Fibroblast of skin of scalp (primary cell): ENCODE results near the gene CMTM5.
A peak's percentile ranks its signal among the peaks of the same experiment; 100 is the strongest.
"Not testable (repeated sequence)": the region's sequence is repeated elsewhere in the genome, so short reads cannot be mapped to it uniquely, and the experiment has no call there.

Experiments used
- DNase-seq: peaks from one replicate; pipeline ENCODE4 v3.0.0-alpha.2; 2013

Gene CMTM5

DNA sequence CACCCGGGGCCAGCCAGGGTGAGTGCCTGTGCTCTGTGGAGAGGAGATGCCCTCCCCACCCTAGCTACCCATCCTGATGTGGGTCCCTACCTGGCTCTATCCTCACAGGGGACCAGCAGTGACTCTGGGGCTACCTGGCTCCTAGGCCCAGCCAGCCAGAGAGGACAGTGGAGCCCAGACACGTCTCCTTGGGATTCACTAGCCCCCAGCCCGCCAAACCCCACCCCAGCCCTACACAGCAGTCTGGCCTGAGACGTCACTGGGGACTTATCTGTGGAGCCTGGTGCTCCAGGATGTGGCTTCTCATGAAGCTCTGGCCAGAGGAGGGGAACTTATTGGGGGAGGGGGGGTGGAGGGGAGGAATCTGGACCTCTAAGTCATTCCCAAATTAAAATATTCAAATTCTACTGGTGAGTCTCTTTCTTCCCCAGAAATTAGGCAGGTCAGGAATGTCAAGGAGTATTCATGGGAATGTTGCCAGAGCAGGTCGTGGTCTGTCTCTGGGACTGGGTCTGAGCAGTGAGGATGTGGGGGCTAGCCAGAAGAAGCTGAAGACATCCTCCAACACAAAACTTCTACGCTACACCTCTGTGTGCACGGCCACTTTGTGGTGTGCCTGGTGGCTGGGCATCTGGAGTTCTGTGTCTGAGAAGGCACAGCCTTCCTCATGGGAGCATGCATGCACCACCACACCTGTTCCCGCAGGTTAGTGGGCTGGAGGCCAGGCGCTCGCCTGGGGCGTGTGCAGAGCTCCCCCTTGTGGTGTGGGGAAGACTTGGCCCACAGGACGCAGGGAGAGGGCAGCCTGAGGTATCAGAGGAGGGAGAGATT is 2.7 kb downstream of the CMTM5 start:
- peak; percentile 30 for DNase-seq

GRCh38 chr14:23380197-23380914 is 3.5 kb downstream of the CMTM5 start:
- no peak for DNase-seq

GRCh38 chr14:23380976-23381375 is 4.1 kb downstream of the CMTM5 start:
- no peak for DNase-seq

GRCh38 chr14:23381871-23382270 is 5.0 kb downstream of the CMTM5 start:
- no peak for DNase-seq

DNA sequence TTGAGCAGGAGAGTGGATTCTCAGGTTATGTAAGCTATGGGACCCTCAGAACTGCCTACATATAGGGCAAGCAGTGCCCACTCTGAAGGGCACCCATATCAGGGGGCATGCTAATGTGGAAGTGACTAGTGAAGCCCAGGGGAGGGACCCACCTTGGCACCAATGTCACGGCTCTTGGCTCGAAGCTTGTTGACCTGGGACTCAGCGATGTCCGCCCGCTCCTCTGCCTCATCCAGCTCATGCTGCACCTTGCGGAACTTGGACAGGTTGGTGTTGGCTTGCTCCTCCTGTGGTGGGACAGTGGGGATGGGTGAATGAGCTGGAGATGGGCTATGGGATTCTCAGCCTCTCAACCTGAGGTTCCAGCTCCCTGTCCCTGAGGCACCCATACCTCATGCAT is 5.4 kb downstream of the CMTM5 start:
- DNase-seq: no peak

GRCh38 chr14:23382731-23383440 is 6.0 kb downstream of the CMTM5 start:
- no peak for DNase-seq

DNA sequence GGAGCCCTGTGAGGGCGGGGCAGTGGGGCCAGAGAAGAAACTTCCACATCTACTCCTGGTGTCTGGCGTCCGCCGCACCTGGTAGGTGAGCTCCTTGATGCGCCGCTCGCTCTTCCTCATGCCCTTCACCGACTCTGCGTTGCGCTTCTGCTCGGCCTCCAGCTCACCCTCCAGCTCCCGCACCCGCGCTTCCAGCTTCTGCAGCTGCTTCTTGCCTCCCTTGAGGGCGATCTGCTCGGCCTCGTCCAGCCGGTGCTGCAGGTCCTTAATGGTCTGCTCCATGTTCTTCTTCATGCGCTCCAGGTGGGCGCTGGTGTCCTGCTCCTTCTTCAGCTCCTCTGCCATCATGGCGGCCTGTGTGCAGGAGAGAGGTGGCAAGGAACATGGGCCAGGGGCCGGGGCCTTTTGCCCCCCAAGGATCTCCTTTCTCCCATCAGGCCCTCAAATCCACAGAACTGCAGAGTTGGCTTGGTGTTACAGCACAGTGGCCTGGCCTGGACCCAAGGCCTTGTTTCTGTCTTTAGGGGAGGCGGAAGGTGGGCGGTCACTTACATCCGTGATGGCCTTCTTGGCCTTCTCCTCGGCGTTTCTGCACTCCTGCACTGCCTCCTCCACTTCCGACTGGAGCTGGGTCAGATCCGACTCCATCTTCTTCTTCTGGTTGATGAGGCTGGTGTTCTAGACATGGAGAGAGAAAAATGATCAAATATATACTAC is 7.7 kb downstream of the CMTM5 start:
- no peak for DNase-seq

DNA sequence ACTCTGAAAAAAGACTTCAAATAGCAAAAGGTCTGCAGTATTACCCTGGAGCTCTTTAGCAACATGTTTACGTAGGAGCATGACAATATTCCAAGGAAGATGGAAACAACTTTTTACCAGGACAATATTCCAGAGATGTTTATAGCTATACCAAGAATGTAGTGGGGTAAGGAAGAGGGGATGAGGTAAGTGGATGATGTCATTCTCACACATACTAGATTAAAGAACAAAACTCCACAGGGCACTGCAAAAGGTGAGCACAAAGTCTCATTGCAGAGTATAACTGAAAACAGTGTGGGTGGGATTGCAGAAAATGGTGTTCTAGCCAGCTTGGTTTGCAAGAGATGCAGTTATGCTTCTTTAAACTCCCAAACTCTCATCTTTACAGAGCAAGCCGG is 8.4 kb downstream of the CMTM5 start:
- no peak for DNase-seq

GRCh38 chr14:23385642-23386265 is 8.9 kb downstream of the CMTM5 start:
- DNase-seq: no peak

DNA sequence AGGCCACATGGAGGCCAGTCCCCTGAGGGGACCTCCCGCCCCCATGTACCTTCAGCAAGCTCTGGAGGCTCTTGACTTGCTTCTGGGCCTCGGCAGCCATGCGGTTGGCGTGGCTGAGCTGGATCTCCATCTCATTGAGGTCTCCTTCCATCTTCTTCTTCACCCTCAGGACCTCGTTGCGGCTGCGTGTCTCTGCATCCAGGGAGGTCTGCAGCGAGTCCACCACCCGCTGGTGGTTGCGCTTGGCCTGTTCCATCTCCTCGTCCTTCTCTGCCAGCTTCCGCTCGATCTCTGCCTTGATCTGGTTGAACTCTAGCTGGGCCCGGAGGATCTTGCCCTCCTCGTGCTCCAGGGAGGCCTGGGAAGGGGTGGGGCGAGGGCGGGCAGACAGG is 9.4 kb downstream of the CMTM5 start:
- not testable (repeated sequence) for DNase-seq

DNA sequence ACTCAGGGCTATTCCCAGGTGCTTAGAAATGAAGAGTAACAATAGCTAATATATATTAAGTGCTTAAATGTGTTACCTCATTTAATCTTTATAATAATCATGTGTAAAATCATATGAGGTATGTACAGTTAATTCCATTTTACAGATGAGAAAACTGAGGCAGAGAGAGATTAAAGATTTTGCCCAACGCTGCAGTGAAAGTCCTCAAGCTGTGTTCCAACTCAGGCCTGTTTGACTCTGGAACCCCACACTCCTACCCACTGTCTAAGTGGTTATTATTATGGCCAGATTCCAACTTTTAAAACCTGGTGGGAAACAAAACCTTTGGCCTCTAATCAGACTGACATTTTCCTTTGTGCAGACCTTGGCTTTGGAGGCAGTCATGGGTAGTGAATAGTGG is 10.2 kb downstream of the CMTM5 start:
- DNase-seq: no peak

DNA sequence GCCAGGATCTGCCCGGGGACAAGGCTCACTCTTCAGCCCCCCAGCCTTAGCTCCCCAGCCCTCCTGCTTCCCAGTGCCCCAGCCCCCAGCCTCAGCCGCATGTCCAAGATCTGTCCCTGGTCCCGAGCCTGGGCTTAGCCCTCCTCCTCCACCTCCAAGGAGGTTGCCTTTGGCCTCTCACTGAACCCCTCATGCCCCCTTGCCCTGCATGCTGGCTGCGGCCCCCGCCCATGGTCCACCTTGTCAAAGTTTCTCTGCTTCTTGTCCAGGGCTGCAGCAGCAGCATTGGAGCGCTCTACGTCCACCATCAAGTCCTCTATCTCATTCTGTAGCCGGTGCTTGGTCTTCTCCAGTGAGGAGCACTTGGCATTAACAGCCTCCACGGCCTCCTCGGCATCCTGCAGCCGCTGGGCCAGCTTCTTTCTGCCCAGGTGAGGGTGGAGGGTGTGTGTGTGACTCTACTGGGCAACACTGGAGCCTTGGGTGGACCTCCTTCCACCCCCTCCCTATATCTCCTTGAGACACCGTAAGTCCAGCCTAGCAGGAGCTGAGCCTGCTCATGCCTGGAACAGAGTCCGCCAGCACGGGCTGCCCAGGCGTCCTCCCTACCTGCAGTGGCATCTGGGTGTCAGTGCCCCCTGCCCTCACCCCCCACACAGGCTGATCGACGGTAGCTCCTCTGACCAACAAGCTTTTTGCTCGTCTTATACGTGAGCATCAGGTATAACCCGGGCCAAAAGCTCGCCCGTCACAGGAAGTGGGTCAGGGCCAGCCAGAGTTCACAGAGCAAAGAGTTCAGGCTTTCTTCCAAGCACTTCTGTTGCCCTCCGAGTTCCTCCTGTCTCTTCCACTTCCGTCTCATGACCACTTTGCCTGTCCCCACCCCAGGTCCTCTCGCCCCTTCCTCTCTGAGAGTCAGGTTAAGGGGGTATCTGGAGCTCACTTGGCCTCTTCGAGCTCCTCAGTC is 11.4 kb downstream of the CMTM5 start:
- no peak for DNase-seq

GRCh38 chr14:23388996-23389395 is 12.2 kb downstream of the CMTM5 start:
- DNase-seq: no peak

DNA sequence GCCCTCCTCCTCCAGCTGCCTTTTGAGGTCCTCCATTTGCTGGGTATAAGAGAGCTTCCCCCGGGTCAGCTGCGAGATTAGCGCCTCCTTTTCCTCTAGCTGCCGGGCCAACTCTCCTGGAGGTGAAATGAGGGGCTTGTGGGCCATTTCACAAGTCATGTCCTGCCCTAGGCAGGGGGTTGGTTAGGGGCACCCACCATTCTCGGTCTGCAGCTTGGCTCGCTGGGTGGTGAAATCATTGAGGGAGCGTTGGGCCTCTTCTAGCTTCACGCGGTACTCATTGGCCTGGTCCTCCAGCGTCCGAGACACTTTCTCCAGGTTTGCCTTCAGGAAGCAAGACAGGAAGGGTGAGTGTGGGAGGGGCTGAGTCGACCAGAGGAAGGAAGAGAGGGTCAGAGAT is 12.6 kb downstream of the CMTM5 start:
- no peak for DNase-seq

GRCh38 chr14:23389871-23390270 is 13.0 kb downstream of the CMTM5 start:
- not testable (repeated sequence) for DNase-seq

GRCh38 chr14:23392613-23393012 is 15.8 kb downstream of the CMTM5 start:
- DNase-seq: no peak

DNA sequence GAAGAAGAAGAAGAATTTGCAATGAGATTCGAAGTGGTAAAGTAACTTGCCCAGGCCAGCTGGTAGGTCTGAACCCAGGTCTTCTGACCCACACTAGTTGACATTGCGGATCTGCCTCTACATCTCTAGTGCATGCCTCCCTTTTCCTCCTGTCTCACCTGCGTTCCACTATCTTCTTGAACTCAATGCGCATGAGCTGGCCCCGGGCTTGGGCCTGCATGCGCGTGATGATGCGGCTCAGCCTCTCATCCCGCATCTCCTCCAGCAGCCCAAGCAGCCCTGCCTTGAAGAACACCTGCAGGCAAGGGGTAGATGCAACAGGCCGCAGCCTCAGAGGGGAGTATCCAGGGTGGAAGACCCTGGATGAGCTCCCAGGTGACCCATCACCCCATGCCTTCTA is 19.3 kb downstream of the CMTM5 start:
- DNase-seq: no peak

GRCh38 chr14:23396781-23397407 is 20.0 kb downstream of the CMTM5 start:
- no peak for DNase-seq

DNA sequence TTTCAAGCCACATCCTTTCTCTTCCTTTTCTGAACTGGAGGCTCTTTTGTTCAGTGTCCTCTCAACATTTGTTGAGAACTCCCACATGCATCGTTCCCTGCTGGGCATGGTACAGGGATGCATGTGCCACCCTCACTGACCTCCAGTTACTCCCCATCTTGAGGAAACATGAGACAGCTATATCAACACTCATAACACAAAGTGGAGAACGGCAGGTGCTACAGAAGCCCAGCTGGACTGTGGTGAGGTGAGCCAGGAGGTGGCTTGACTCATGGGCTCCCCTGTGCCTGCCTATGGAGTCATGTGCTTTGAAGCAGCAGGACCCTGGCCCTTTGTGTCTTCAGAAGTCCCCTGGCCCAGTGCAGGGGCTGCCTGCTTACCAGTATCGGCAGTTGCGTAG is 21.5 kb downstream of the CMTM5 start:
- DNase-seq: no peak

GRCh38 chr14:23399136-23399535 is 22.3 kb downstream of the CMTM5 start:
- DNase-seq: no peak

- no peak for DNase-seq
Measured at GRCh38 chr14:23399591-23399990, 22.7 kb downstream of the CMTM5 start.
